ENCODE measurements around the gene IFNK. TPM values are rescaled to one million over a fixed set of nuclear protein-coding genes. Genes with fewer than 3 reads are reported as not detected.
A peak's percentile ranks its signal among the peaks of the same experiment; 100 is the strongest.

The IFNK gene
- total RNA-seq: not detected
- long read RNA-seq: 0 reads

GRCh38 chr9:27524236-27524635 is at the start of gene IFNK:
Gene IFNK, plus strand, starts transcription at chr9:27524290. Its CDS starts 47 bp downstream, at chr9:27524337.
- H3K4me1 ChIP-seq: no peaks in the 10 kb centered on the region
- TF ChIP-seq CTCF (IDR thresholded peaks at IDR 0.05) (no peak), POLR2A (IDR thresholded peaks at IDR 0.05) (no peak)
- no peaks in the 10 kb centered on the region for H3K27me3 ChIP-seq
- no peak within 1 kb of the TSS for H3K27ac ChIP-seq
- no peaks in the 10 kb centered on the region for H3K9me3 ChIP-seq
- DNase-seq (no peak), ATAC-seq (no peak)
- no peaks in the 10 kb centered on the region for H3K36me3 ChIP-seq
- 77% methylated on average over 2 of the region's 2 CpGs for WGBS (ENCODE audit: insufficient coverage, low coverage, low lambda C conversion rate, missing lambda C conversion rate)
- no peak within 1 kb of the TSS for H3K4me3 ChIP-seq
- intact Hi-C loops (cut with DNase I): no loop called here

GRCh38 chr9:27474305-27474704 is 49.8 kb upstream of the IFNK start:
- TF ChIP-seq POLR2A (IDR thresholded peaks at IDR 0.05): no peak
- TF ChIP-seq CTCF (IDR thresholded peaks at IDR 0.05): no peak
- DNase-seq (no peak), ATAC-seq (no peak)
- H3K36me3 ChIP-seq: no peaks in the 10 kb centered on the region
- 44% methylated on average over 1 of the region's 1 CpG for WGBS (ENCODE audit: insufficient coverage, low coverage, low lambda C conversion rate, missing lambda C conversion rate)
- H3K4me1 ChIP-seq: no peaks in the 10 kb centered on the region
- intact Hi-C loops (cut with DNase I): no loop called here
- no peaks in the 10 kb centered on the region for H3K27me3 ChIP-seq
- no peak overlapping the region for H3K4me3 ChIP-seq
- no peaks in the 10 kb centered on the region for H3K9me3 ChIP-seq
- no peak overlapping the region for H3K27ac ChIP-seq

- no peak overlapping the region for H3K27ac ChIP-seq
- H3K36me3 ChIP-seq: no peaks in the 10 kb centered on the region
- ATAC-seq (peak in 2 of 4 donors; percentile 16 to 47), DNase-seq (no peak)
- TF ChIP-seq POLR2A (IDR thresholded peaks at IDR 0.05) (no peak), CTCF (IDR thresholded peaks at IDR 0.05) (no peak)
- no peaks in the 10 kb centered on the region for H3K9me3 ChIP-seq
- H3K4me3 ChIP-seq: no peak overlapping the region
- intact Hi-C loops (cut with DNase I): no loop called here
- no peaks in the 10 kb centered on the region for H3K27me3 ChIP-seq
- H3K4me1 ChIP-seq: no peaks in the 10 kb centered on the region
- WGBS (ENCODE audit: insufficient coverage, low coverage, low lambda C conversion rate, missing lambda C conversion rate): 68% methylated on average over 3 of the region's 7 CpGs
These were observed 49.0 kb upstream of the IFNK start for GRCh38 chr9:27475057-27475595.

GRCh38 chr9:27476870-27477515 is 47.1 kb upstream of the IFNK start:
- TF ChIP-seq POLR2A (IDR thresholded peaks at IDR 0.05): no peak
- TF ChIP-seq CTCF (IDR thresholded peaks at IDR 0.05): no peak
- Histone ChIP-seq H3K27me3 (no peaks in the 10 kb centered on the region), H3K4me3 (no peak overlapping the region), H3K9me3 (no peaks in the 10 kb centered on the region), H3K36me3 (no peaks in the 10 kb centered on the region), H3K27ac (no peak overlapping the region), H3K4me1 (no peaks in the 10 kb centered on the region)
- WGBS (ENCODE audit: insufficient coverage, low coverage, low lambda C conversion rate, missing lambda C conversion rate): 97% methylated on average over 4 of the region's 6 CpGs
- intact Hi-C loops (cut with DNase I): no loop called here
- ATAC-seq: no peak
- DNase-seq: no peak
